HepG2 (cell line): ENCODE measurements around the gene LSM10. TPM values are rescaled to one million over a fixed set of nuclear protein-coding genes. Genes with fewer than 3 reads are reported as not detected.

Experiments used
- ATAC-seq: fragments of 200-7000 bp; cut with Tn5 transposase; 3 replicates; pipeline ENCODE4 v1.9.1; 2020; ENCODE audit warnings: mild to moderate bottlenecking, moderate library complexity
- BruUV-seq: library from RNA; stranded (reverse); fragments of 400-500 nt; replicated peaks from 2 replicates; lab custom pipeline; 2021; lab: Mats Ljungman, UMichigan
- CTCF ChIA-PET: fragments of 300-600 bp; formaldehyde crosslinking; extraction: SDS; loops from one replicate; lab custom pipeline; 2021; ENCODE audit warnings: low total read pairs, inconsistent platforms, low intra/inter-chr PET ratio; lab: Yijun Ruan, JAX
- POLR2A ChIA-PET: fragments of 350-600 bp; sonication (Branson Sonifier 250); formaldehyde crosslinking; loops from one replicate; lab custom pipeline; 2020; ENCODE audit warnings: antibody characterized with exemption, inconsistent platforms; lab: Yijun Ruan, JAX
- DNase-seq: peaks from one replicate; pipeline ENCODE4 v3.0.0-alpha.2; 2015; ENCODE audit warnings: low spot score
- FAIRE-seq: peaks from 3 replicates; lab custom pipeline; 2011; peaks lifted over from hg19 to GRCh38; lab: Jason Lieb, UNC
- H2AFZ ChIP-seq: one replicate; pipeline ENCODE4 v1.6.1; 2011; ENCODE audit warnings: low read length, inconsistent platforms
- H3K27ac ChIP-seq: fragments of 300-600 bp; 3 replicates; pipeline ENCODE4 v1.8.0; 2011; ENCODE audit warnings: mixed run types, mild to moderate bottlenecking, mixed read lengths, low read length, inconsistent platforms; ENCODE audit not compliant: insufficient read depth; ENCODE audit errors: extremely low read length
- H3K27me3 ChIP-seq, 2 experiments: fragments of 200-600 bp in 1 of 2; 2 replicates in 1 of 2; 3 replicates in 1 of 2; pipeline versions ENCODE4 v1.6.0 to v1.8.0; 2011; ENCODE audit warnings: low read length in 2 of 2, mild to moderate bottlenecking in 2 of 2, moderate library complexity in 2 of 2, inconsistent platforms in 1 of 2; ENCODE audit not compliant: insufficient read depth in 2 of 2, control insufficient read depth in 1 of 2
- H3K36me3 ChIP-seq, 2 experiments: fragments of 200-600 bp in 1 of 2; replicated peaks in 1 of 2; 2 replicates in 1 of 2; 3 replicates in 1 of 2; pipeline versions ENCODE4 v1.5.1 to v1.8.0; 2011; ENCODE audit warnings: low read length in 2 of 2, inconsistent platforms in 1 of 2; ENCODE audit not compliant: insufficient read depth in 2 of 2, control insufficient read depth in 1 of 2
- H3K4me1 ChIP-seq: 2 replicates; pipeline ENCODE4 v1.5.1; 2012; ENCODE audit warnings: low read length, inconsistent platforms; ENCODE audit not compliant: insufficient read depth
- H3K4me2 ChIP-seq: 2 replicates; pipeline ENCODE4 v1.6.0; 2011; ENCODE audit warnings: low read depth, low read length, inconsistent platforms
- H3K4me3 ChIP-seq, 3 experiments: fragments of 200-600 bp in 1 of 3; sonication (generic), shearing (Covaris generic) in 1 of 3; replicated peaks in 1 of 3; 2 replicates each; pipeline ENCODE4 v1.5.1; 2011 to 2016; ENCODE audit warnings: low read length in 3 of 3, inconsistent platforms in 2 of 3, low read depth in 2 of 3, mild to moderate bottlenecking in 2 of 3, control low read depth in 1 of 3, mixed read lengths in 1 of 3; ENCODE audit not compliant: insufficient read depth in 1 of 3
- H3K79me2 ChIP-seq: one replicate; pipeline ENCODE4 v1.6.1; 2011; ENCODE audit warnings: low read length, inconsistent platforms; ENCODE audit not compliant: insufficient read depth
- H3K9ac ChIP-seq: 2 replicates; pipeline ENCODE4 v1.6.0; 2011; ENCODE audit warnings: mild to moderate bottlenecking, low read depth, low read length, inconsistent platforms; ENCODE audit not compliant: insufficient read depth
- H3K9me3 ChIP-seq: 2 replicates; pipeline ENCODE4 v1.5.1; 2012; ENCODE audit warnings: mild to moderate bottlenecking, low read length
- H4K20me1 ChIP-seq: 2 replicates; pipeline ENCODE4 v1.6.0; 2011; ENCODE audit warnings: inconsistent platforms, mild to moderate bottlenecking, low read length, moderate library complexity; ENCODE audit not compliant: insufficient read depth
- CBX1 ChIP-seq: IDR thresholded peaks from one replicate; pipeline ENCODE4 v1.6.1; 2016; ENCODE audit warnings: antibody characterized with exemption, low read depth
- CCAR2 ChIP-seq: fragments of 200-400 bp; formaldehyde crosslinking; optimal IDR thresholded peaks from 2 replicates; pipeline ENCODE3; 2018; ENCODE audit warnings: low read depth, mild to moderate bottlenecking, low read length, moderate library complexity
- CREM ChIP-seq, 2 experiments: sonication (generic) in 1 of 2; formaldehyde crosslinking in 1 of 2; IDR thresholded peaks; 2 replicates each; pipeline versions ENCODE4 v1.4.0 to v1.6.1; 2016 to 2020; ENCODE audit warnings: antibody characterized with exemption in 1 of 2, mild to moderate bottlenecking in 1 of 2, missing genetic modification reagents in 1 of 2
- KDM5B ChIP-seq: sonication (generic); formaldehyde crosslinking; IDR thresholded peaks from 2 replicates; pipeline ENCODE4 v1.4.0; 2020; ENCODE audit warnings: missing genetic modification reagents, mild to moderate bottlenecking, borderline replicate concordance
- KLF15 ChIP-seq: sonication (generic); formaldehyde crosslinking; IDR thresholded peaks from 2 replicates; pipeline ENCODE4 v1.8.1; 2023; ENCODE audit warnings: borderline replicate concordance, mild to moderate bottlenecking, inconsistent platforms, missing genetic modification reagents, mixed read lengths
- MNT ChIP-seq: fragments of 450-650 bp; IDR thresholded peaks from 2 replicates; pipeline ENCODE4 v1.6.1; 2016
- NR2F2 ChIP-seq: IDR thresholded peaks from 2 replicates; pipeline ENCODE4 v1.6.1; 2012; ENCODE audit warnings: low read depth, inconsistent platforms, borderline replicate concordance
- SAP130 ChIP-seq: IDR thresholded peaks from 2 replicates; pipeline ENCODE4 v1.6.1; 2016; ENCODE audit warnings: low read depth
- SSRP1 ChIP-seq: IDR thresholded peaks from 2 replicates; pipeline ENCODE4 v1.6.1; 2016; ENCODE audit warnings: control low read depth
- ZNF512 ChIP-seq: sonication (generic); formaldehyde crosslinking; IDR thresholded peaks from 2 replicates; pipeline ENCODE4 v1.4.0; 2020; ENCODE audit warnings: mild to moderate bottlenecking, missing genetic modification reagents
- ZNF614 ChIP-seq: IDR thresholded peaks from 2 replicates; pipeline ENCODE4 v1.6.1; 2018; ENCODE audit warnings: missing biosample characterization, missing genetic modification reagents, inconsistent platforms, borderline replicate concordance
- ZNF687 ChIP-seq: sonication (generic); formaldehyde crosslinking; IDR thresholded peaks from 2 replicates; pipeline ENCODE4 v1.5.1; 2020; ENCODE audit warnings: mild to moderate bottlenecking, missing genetic modification reagents, moderate library complexity
- ZNF816 ChIP-seq: sonication (generic); formaldehyde crosslinking; IDR thresholded peaks from 2 replicates; pipeline ENCODE4 v1.8.0; 2022; ENCODE audit warnings: missing genetic modification reagents, mild to moderate bottlenecking, borderline replicate concordance
- WGBS: methylation state at CpG from one replicate; pipeline ENCODE4 v1.1.6; 2017; ENCODE audit warnings: low lambda C conversion rate; 5-methylcytosine and 5-hydroxymethylcytosine counted together
- in situ Hi-C: cut with HindIII; loops from 2 replicates; pipeline ENCODE4 v1.10.0; 2017; ENCODE audit warnings: low pct_unique_long_range_greater_than_20kb; ENCODE audit not compliant: extremely low pct_ligation_motif_present
- intact Hi-C: fragments of 100-400 bp; cut with micrococcal nuclease; formaldehyde crosslinking; loops from one replicate; pipeline ENCODE4 v1.10.0; 2022; ENCODE audit not compliant: unreplicated experiment
- polyA plus RNA-seq, 8 experiments: library from polyadenylated mRNA; depleted of rRNA in 3 of 8; stranded (reverse) in 7 of 8; unstranded in 1 of 8; fragments of >200 nt; fragmentation: Illumina TruSeq in 4 of 8; extraction: Trizol in 4 of 8; gene quantifications; 2 replicates each; pipeline versions ENCODE4 v1.2.1 to v1.2.3, GENCODE V29; 2011 to 2016; ENCODE audit warnings: low read depth in 4 of 8, missing spikeins in 1 of 8, mixed read lengths in 1 of 8; ENCODE audit not compliant: insufficient read depth in 1 of 8
- total RNA-seq, 5 experiments: library from RNA; depleted of rRNA; stranded (reverse); fragments of >200 nt; fragmentation: Illumina TruSeq; extraction: Trizol; gene quantifications; 2 replicates each; pipeline ENCODE4 v1.2.3, GENCODE V29; 2016; ENCODE audit warnings: low read depth in 1 of 5

Gene LSM10
- total and polyA plus RNA-seq, 2 of the 13 experiments (the other 11 are each of a cell fraction or from before 2014, with no cell fraction given): 14.0 to 52.0 TPM

- Histone ChIP-seq H3K79me2 (peaks cover 31% of the 10 kb centered on the region), H3K9me3 (no peaks in the 10 kb centered on the region), H3K4me1 (peaks cover 36% of the 10 kb centered on the region), H3K36me3 (peaks cover 13 to 42% of the 10 kb centered on the region in 2 experiments), H3K27ac (no peak overlapping the region), H2AFZ (no peak overlapping the region), H4K20me1 (no peaks in the 10 kb centered on the region), H3K4me2 (no peak overlapping the region), H3K9ac (no peak overlapping the region), H3K27me3 (no peaks in the 10 kb centered on the region), H3K4me3 (no peak overlapping the region)
- no TSS peak for BruUV-seq
- FAIRE-seq (peak; percentile 43), DNase-seq (peak; percentile 57), ATAC-seq (peak; percentile 58)
- in situ Hi-C loops (no loop called here), intact Hi-C loops (loop anchor here (1.0 to 2.0 kb wide), 2 partner anchors 52 to 64 kb away; no protein-coding TSS in a partner anchor)
- ChIA-PET CTCF (no interaction called here), POLR2A (interaction anchor here (1.2 to 1.9 kb wide), 4 partner anchors 17 to 219 kb away, joined by 4 to 12 read pairs (median 7); no protein-coding TSS in a partner anchor)
- WGBS: 75% methylated on average over 5 of the region's 7 CpGs
- TF ChIP-seq NR2F2 (no peak), MNT (no peak), ZNF687 (CRISPR knock-in tag) (peak; percentile 42), CREM (IDR thresholded peaks at IDR 0.05) (no peak), CREM (CRISPR knock-in tag; IDR thresholded peaks at IDR 0.05) (no peak), CCAR2 (no peak), SSRP1 (0 out of 2 replicates have a peak, but pooled peaks have one; percentile 58), ZNF614 (CRISPR knock-in tag) (peak; percentile 47; the same call in 1 of the 2 replicates), CBX1 (no peak), KLF15 (CRISPR knock-in tag) (no peak), ZNF816 (CRISPR knock-in tag) (no peak), ZNF512 (no peak), KDM5B (0 out of 2 replicates have a peak, but pooled peaks have one; percentile 37), SAP130 (CRISPR knock-in tag) (peak; percentile 51)
These were observed 28.4 kb downstream of the LSM10 start for GRCh38 chr1:36369061-36369861.
